Peyer's patch (tissue), 4 donors: ENCODE data around the gene KCTD1. TPM values are rescaled to one million over a fixed set of nuclear protein-coding genes. Genes with fewer than 3 reads are reported as not detected.

Experiments used
- DNase-seq, 3 donors: peaks; one replicate each; pipeline ENCODE4 v3.0.0-alpha.2; 2017 to 2019
- H3K27ac ChIP-seq, 4 donors: fragments of 200-600 bp; sonication (generic); one replicate each; pipeline ENCODE4 v1.5.1; 2016 to 2019
- H3K27me3 ChIP-seq, 2 donors: fragments of 200-600 bp; sonication (generic); one replicate each; pipeline ENCODE4 v1.5.1; 2019
- H3K36me3 ChIP-seq, 3 donors: fragments of 200-600 bp; sonication (generic); one replicate each; pipeline ENCODE4 v1.5.1; 2016 to 2019
- H3K4me1 ChIP-seq, 4 donors: fragments of 200-600 bp; sonication (generic); one replicate each; pipeline ENCODE4 v1.5.1; 2016 to 2019
- H3K4me3 ChIP-seq, 4 donors: fragments of 200-600 bp; sonication (generic); 1 replicate in 3 of 4; 2 replicates in 1 of 4; pipeline ENCODE4 v1.5.1; 2016 to 2019; ENCODE audit warnings: mild to moderate bottlenecking in 1 of 4
- H3K9me3 ChIP-seq, 4 donors: fragments of 200-600 bp; sonication (generic); one replicate each; pipeline ENCODE4 v1.5.1; 2016 to 2019; ENCODE audit warnings: mild to moderate bottlenecking in 1 of 4
- CTCF ChIP-seq, 6 experiments: fragments of 450-650 bp in 4 of 6; fragments of 200-600 bp in 2 of 6; sonication (generic) in 1 of 6; IDR thresholded peaks; one replicate each; pipeline ENCODE4 v1.5.1; 2017 to 2019; ENCODE audit warnings: antibody characterized with exemption in 6 of 6, mild to moderate bottlenecking in 3 of 6, moderate library complexity in 1 of 6
- POLR2A ChIP-seq, 2 donors: fragments of 450-650 bp; IDR thresholded peaks; one replicate each; pipeline ENCODE4 v1.5.1; 2017; ENCODE audit warnings: antibody characterized with exemption in 2 of 2, mild to moderate bottlenecking in 2 of 2, moderate library complexity in 2 of 2
- total RNA-seq, 4 donors: library from RNA; depleted of rRNA; stranded (reverse); fragments of >200 nt; gene quantifications; one replicate each; pipeline ENCODE4 v1.1.0, GENCODE V29; 2016

KCTD1 gene
- total RNA-seq, 4 donors from 2014 or later = 2.5 to 6.3 (median 4.7) TPM

DNA sequence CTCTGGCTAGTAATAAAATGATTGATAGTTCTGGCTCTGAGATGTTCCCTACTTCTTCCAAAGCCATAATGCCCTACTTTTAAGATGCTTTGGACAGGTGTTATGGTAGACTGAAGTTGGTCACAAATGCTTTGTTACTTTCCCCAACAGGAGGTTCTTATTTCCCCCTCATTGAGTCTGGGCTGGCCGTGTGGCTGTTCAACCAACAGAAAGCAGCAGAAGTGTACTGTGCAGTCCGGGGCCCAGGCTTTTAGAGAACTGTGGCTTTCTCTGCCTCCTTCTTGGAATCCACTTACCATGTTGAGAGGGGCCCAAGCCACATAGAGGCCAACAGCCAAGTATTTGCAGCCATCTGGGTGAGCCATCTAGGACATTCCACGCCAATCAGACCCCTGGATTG, 94.2 kb downstream of the KCTD1 start:
- H3K36me3 ChIP-seq = no peaks in the 10 kb centered on the region
- H3K27ac ChIP-seq = no peak overlapping the region
- DNase-seq = no peak
- H3K27me3 ChIP-seq = no peaks in the 10 kb centered on the region
- TF ChIP-seq CTCF (IDR thresholded peaks at IDR 0.05) = no peak
- TF ChIP-seq POLR2A (IDR thresholded peaks at IDR 0.05) = no peak
- H3K4me1 ChIP-seq = no peaks in the 10 kb centered on the region
- H3K9me3 ChIP-seq = no peaks in the 10 kb centered on the region
- no peak overlapping the region for H3K4me3 ChIP-seq

- no peak for DNase-seq
- Histone ChIP-seq H3K4me1 (no peaks in the 10 kb centered on the region), H3K9me3 (no peaks in the 10 kb centered on the region), H3K4me3 (no peak overlapping the region), H3K27me3 (no peaks in the 10 kb centered on the region), H3K36me3 (no peaks in the 10 kb centered on the region), H3K27ac (no peak overlapping the region)
- TF ChIP-seq POLR2A (IDR thresholded peaks at IDR 0.05) = no peak
- TF ChIP-seq CTCF (IDR thresholded peaks at IDR 0.05) = no peak
Observed at GRCh38 chr18:26453386-26453901, 94.9 kb downstream of the KCTD1 start.

DNA sequence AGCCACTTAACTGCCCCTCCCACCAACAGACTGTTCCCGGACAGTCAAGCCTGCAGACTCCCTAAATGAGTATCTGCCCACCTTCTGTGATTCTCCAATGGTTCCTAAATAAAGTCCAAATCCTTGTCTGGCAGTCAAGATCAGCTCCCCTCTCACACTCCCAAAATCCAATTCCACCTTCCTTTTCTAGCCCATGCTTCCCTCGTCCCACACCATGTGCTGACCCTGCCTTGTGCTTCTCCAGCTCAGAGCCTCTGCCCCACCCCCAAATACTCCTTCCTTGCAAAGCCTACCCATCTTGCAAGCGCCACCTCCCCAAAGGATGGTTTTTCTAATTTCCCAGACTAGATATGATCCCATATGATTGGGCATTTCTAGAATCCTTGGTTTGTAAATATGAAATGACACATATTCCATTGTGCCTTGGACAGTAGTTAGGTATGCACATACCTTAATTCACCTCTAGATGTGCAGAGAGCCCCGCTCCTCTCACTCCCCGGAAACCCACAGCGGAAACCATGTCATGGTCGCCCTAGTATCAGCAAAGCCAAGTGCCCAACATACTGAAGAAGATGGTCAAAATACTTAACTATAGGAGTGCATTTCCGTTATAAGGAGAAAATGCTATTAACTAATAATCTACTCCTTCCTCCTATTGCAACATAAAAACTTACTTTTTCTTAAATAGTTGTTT, 97.2 kb downstream of the KCTD1 start:
- TF ChIP-seq POLR2A (IDR thresholded peaks at IDR 0.05) = no peak
- TF ChIP-seq CTCF (IDR thresholded peaks at IDR 0.05) = no peak
- DNase-seq = no peak
- Histone ChIP-seq H3K36me3 (no peaks in the 10 kb centered on the region), H3K9me3 (no peaks in the 10 kb centered on the region), H3K27me3 (no peaks in the 10 kb centered on the region), H3K4me3 (no peak overlapping the region), H3K27ac (no peak overlapping the region), H3K4me1 (no peaks in the 10 kb centered on the region)

GRCh38 chr18:26448714-26449159, 99.6 kb downstream of the KCTD1 start:
- no peak for DNase-seq
- no peaks in the 10 kb centered on the region for H3K27me3 ChIP-seq
- H3K4me1 ChIP-seq = no peaks in the 10 kb centered on the region
- no peaks in the 10 kb centered on the region for H3K9me3 ChIP-seq
- TF ChIP-seq CTCF (IDR thresholded peaks at IDR 0.05) (no peak), POLR2A (IDR thresholded peaks at IDR 0.05) (no peak)
- no peaks in the 10 kb centered on the region for H3K36me3 ChIP-seq
- no peak overlapping the region for H3K4me3 ChIP-seq
- H3K27ac ChIP-seq = no peak overlapping the region

DNA sequence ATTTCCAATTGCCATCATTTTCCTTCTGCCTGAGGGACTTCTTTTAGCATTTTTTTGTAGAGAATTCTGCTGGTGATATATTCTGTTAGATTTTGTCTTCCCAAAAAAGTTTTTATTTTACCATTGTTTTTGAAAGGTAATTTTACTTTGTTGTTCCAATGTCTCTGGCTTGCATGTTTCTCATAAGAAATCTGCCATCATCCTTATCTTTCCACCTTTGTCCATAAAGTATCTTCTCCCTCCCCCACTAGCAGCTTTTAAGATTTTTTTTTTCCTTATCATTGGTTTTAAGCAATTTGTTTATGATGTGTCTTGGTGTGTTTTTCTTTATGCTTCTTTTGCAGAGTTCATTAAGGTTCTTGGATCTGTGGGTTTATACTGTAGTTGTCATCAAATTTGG, 104.5 kb downstream of the KCTD1 start:
- Histone ChIP-seq H3K36me3 (no peaks in the 10 kb centered on the region), H3K9me3 (no peaks in the 10 kb centered on the region), H3K4me3 (no peak overlapping the region), H3K27ac (no peak overlapping the region), H3K4me1 (no peaks in the 10 kb centered on the region), H3K27me3 (no peaks in the 10 kb centered on the region)
- DNase-seq = no peak
- TF ChIP-seq CTCF (IDR thresholded peaks at IDR 0.05) (no peak), POLR2A (IDR thresholded peaks at IDR 0.05) (no peak)
